ENCODE data around the gene THOP1. TPM values are rescaled to one million over a fixed set of nuclear protein-coding genes. Genes with fewer than 3 reads are reported as not detected.

The THOP1 gene
- total RNA-seq, 1 donor from 2014 or later, result 60.9 TPM

DNA sequence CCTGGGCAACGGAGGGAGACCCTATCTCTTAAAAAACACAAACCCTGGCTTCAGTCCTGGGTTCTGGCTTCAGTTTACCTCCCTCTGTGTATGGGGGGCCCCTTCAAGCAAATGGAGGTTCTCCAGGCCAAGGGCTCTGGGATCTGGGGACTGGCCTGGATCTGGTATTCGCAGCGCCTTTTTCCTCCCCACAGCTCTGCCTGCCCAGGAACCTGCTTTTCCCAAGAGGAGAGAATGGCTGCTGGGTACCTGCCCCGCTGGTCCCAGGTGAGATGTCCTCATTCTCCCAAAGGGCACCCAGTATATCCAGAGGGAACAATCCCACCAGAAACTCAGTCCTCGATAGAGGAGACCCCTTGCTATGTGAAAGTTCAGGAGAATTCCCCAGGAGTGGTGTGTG, 37.5 kb downstream of the THOP1 start:
- Histone ChIP-seq H3K9me3 (replicated peaks) (peaks cover 7% of the 10 kb centered on the region), H3K4me3 (no peak overlapping the region), H3K4me1 (peaks cover 21% of the 10 kb centered on the region), H3K27ac (replicated peaks) (no peak overlapping the region), H3K36me3 (peaks cover 28% of the 10 kb centered on the region), H3K27me3 (ENCODE audit: low read depth) (no peaks in the 10 kb centered on the region)
- TF ChIP-seq, protein P1, sequence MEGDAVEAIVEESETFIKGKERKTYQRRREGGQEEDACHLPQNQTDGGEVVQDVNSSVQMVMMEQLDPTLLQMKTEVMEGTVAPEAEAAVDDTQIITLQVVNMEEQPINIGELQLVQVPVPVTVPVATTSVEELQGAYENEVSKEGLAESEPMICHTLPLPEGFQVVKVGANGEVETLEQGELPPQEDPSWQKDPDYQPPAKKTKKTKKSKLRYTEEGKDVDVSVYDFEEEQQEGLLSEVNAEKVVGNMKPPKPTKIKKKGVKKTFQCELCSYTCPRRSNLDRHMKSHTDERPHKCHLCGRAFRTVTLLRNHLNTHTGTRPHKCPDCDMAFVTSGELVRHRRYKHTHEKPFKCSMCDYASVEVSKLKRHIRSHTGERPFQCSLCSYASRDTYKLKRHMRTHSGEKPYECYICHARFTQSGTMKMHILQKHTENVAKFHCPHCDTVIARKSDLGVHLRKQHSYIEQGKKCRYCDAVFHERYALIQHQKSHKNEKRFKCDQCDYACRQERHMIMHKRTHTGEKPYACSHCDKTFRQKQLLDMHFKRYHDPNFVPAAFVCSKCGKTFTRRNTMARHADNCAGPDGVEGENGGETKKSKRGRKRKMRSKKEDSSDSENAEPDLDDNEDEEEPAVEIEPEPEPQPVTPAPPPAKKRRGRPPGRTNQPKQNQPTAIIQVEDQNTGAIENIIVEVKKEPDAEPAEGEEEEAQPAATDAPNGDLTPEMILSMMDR (IDR thresholded peaks at IDR 0.05; ENCODE audit: borderline replicate concordance), result no peak
- intact Hi-C loops (cut with micrococcal nuclease), result no loop called here
- DNase-seq, result no peak

DNA sequence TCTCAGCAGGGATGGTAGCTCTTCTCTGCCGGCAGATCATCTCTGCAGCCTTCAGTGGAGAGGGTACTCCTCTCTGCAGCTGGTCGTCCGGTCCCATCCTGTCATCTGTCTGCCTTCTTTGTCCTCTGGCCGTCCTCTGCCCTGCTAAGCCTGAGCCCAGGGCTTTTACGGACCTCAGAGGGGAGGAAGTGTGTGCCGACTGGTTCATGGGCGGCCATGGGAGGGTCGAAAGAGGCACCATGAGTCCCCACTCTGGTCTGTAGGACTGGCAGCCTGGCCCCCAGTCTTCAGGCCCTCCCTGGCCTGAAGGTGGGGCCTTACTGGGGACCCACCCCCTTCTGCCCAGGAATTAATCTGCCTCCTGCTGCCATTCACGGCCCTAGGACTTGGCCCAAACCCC, 38.3 kb downstream of the THOP1 start:
- no peak overlapping the region for H3K4me3 ChIP-seq
- DNase-seq, result no peak
- no peak overlapping the region for H3K27ac ChIP-seq (replicated peaks)
- peaks cover 21% of the 10 kb centered on the region for H3K4me1 ChIP-seq
- TF ChIP-seq, protein P1 (IDR thresholded peaks at IDR 0.05; ENCODE audit: borderline replicate concordance), result no peak
- intact Hi-C loops (cut with micrococcal nuclease), result no loop called here
- H3K36me3 ChIP-seq, result peaks cover 36% of the 10 kb centered on the region
- no peaks in the 10 kb centered on the region for H3K27me3 ChIP-seq (ENCODE audit: low read depth)
- peaks cover 11% of the 10 kb centered on the region for H3K9me3 ChIP-seq (replicated peaks)

DNA sequence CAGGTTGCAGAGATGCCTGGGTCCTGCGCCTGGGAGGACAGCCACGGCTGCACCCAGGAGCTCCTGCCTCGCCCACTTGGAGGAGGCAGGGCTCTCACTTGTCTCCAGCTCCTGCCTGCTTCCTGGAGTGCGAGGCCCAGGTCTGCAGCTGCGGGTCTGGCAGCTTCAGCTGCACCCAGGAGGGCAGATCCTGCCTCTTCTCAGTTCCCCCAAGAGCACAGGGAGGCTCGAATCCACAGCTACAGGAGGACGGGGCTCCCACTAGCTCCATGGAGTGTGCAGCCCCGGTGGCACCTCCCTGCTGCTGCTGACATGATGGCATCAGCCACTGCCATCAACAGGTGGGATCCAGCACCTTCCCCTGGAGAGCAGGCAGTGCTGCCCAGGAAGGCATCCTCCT, 38.8 kb downstream of the THOP1 start:
- TF ChIP-seq, protein P1 (IDR thresholded peaks at IDR 0.05; ENCODE audit: borderline replicate concordance), result no peak
- peaks cover 41% of the 10 kb centered on the region for H3K36me3 ChIP-seq

DNA sequence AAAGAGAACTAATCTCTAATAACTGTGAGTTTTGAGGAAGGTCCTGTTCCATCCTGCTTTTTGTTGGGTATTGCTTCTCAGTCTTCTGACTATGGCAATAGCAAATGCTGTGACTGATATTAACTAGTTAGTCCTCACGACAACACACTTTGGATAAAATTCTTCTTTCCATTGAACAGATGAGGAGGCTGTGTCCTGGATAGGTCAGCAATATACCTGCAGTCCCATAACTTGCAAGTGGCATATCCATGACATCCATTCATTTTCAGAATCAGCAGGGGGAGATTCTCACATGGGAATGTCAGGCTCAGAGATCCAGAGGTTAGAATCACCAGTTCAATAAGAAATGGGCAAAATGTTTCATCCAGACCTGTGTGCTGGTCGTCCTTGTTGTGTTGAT, 41.7 kb downstream of the THOP1 start:
- no peak for DNase-seq
- intact Hi-C loops (cut with micrococcal nuclease), result no loop called here
- no peak overlapping the region for H3K27ac ChIP-seq (replicated peaks)
- H3K4me3 ChIP-seq, result no peak overlapping the region
- H3K9me3 ChIP-seq (replicated peaks), result peaks cover 40% of the 10 kb centered on the region
- peaks cover 67% of the 10 kb centered on the region for H3K36me3 ChIP-seq
- H3K4me1 ChIP-seq, result no peaks in the 10 kb centered on the region
- TF ChIP-seq, protein P1 (IDR thresholded peaks at IDR 0.05; ENCODE audit: borderline replicate concordance), result no peak
- H3K27me3 ChIP-seq (ENCODE audit: low read depth), result no peaks in the 10 kb centered on the region

More for the DNA sequence above, 38.8 kb downstream of the THOP1 start:
- H3K4me3 ChIP-seq, result no peak overlapping the region
- H3K27ac ChIP-seq (replicated peaks), result no peak overlapping the region
- H3K4me1 ChIP-seq, result peaks cover 20% of the 10 kb centered on the region
- peaks cover 13% of the 10 kb centered on the region for H3K9me3 ChIP-seq (replicated peaks)
- no peaks in the 10 kb centered on the region for H3K27me3 ChIP-seq (ENCODE audit: low read depth)
- no peak for DNase-seq
- intact Hi-C loops (cut with micrococcal nuclease), result no loop called here

DNA sequence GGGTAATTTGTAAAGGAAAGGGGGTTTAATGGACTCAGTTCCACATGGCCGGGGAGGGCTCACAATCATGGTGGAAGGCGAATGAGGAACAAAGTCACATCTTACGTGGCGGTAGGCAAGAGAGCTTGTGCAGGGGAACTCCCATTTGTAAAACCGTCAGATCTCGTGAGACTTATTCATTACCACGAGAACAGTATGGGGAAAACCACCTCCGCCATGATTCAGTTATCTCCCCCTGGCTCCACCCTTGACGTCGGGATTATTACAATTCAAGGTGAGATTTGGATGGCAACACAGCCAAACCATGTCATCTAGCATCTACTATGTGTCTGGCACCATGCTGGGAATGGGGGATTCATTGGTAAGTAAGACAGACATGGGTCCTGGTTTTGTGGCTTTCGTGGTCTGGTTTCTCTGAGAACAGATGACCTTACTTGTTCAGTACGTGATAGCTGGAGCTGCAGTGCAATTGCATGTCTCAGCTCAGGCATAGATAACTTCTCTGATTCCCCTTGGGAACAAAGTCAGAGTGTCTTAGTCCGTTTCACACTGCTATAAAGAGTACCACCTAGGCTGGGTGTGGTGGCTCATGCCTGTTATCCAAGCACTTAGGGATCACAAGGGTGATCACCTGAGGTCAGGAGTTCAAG, 42.7 kb downstream of the THOP1 start:
- no peak for DNase-seq
- H3K9me3 ChIP-seq (replicated peaks), result peaks cover 50% of the 10 kb centered on the region
- H3K27ac ChIP-seq (replicated peaks), result no peak overlapping the region
- no peak overlapping the region for H3K4me3 ChIP-seq
- TF ChIP-seq, protein P1 (IDR thresholded peaks at IDR 0.05; ENCODE audit: borderline replicate concordance), result no peak
- H3K27me3 ChIP-seq (ENCODE audit: low read depth), result no peaks in the 10 kb centered on the region
- peaks cover 77% of the 10 kb centered on the region for H3K36me3 ChIP-seq
- H3K4me1 ChIP-seq, result no peaks in the 10 kb centered on the region
- intact Hi-C loops (cut with micrococcal nuclease), result no loop called here
